Adipocyte (in vitro differentiated cells): ENCODE data around the gene CHRM4.
A peak's percentile ranks its signal among the peaks of the same experiment; 100 is the strongest.

ENCODE experiments used
- DNase-seq: peaks from one replicate; pipeline ENCODE4 v3.0.0-alpha.2; 2015; ENCODE audit warnings: low read depth
- H3K27me3 ChIP-seq: replicated peaks from 2 replicates; pipeline ENCODE4 v1.7.0; 2013; ENCODE audit warnings: mild to moderate bottlenecking, low read length, moderate library complexity; ENCODE audit not compliant: control insufficient read depth, insufficient read depth
- H3K36me3 ChIP-seq: 2 replicates; pipeline ENCODE4 v1.7.0; 2013; ENCODE audit warnings: low read length, mild to moderate bottlenecking, moderate library complexity; ENCODE audit not compliant: control insufficient read depth, insufficient read depth, severe bottlenecking
- H3K4me1 ChIP-seq: 2 replicates; pipeline ENCODE4 v1.7.0; 2013; ENCODE audit warnings: mild to moderate bottlenecking, low read length, moderate library complexity; ENCODE audit not compliant: control insufficient read depth, insufficient read depth
- H3K4me3 ChIP-seq: 2 replicates; pipeline ENCODE4 v1.7.0; 2013; ENCODE audit warnings: mild to moderate bottlenecking, low read length, moderate library complexity
- H3K9ac ChIP-seq: 2 replicates; pipeline ENCODE4 v1.7.0; 2013; ENCODE audit warnings: mild to moderate bottlenecking, low read length, moderate library complexity
- H3K9me3 ChIP-seq: 2 replicates; pipeline ENCODE4 v1.7.0; 2013; ENCODE audit warnings: mild to moderate bottlenecking, low read length, moderate library complexity; ENCODE audit not compliant: control insufficient read depth

CHRM4 gene

DNA sequence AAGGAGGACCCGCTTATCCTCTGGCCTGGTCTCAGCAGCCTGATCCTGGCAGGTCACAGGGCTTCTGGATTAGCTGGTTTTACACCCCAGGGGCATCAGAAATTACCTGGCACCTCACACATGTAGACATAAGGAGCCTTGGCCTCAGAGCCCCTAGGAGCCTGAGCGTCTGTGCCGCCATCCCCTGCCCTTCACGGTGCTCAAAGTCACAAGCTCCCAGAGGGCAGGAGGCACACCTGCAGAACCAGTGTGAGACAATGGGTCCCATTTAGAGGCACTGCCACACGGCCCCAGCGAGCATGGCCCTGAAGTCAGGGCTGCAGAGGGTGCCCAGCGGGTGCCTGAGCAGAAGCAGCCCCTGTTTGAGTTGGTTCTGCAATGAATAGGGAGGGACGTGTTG is 40.4 kb downstream of the CHRM4 start:
- no peaks in the 10 kb centered on the region for H3K27me3 ChIP-seq
- peaks cover 19% of the 10 kb centered on the region for H3K4me1 ChIP-seq
- H3K36me3 ChIP-seq = peaks cover under 1% of the 10 kb centered on the region
- no peaks in the 10 kb centered on the region for H3K9me3 ChIP-seq
- H3K4me3 ChIP-seq = no peak overlapping the region
- no peak overlapping the region for H3K9ac ChIP-seq
- no peak for DNase-seq

DNA sequence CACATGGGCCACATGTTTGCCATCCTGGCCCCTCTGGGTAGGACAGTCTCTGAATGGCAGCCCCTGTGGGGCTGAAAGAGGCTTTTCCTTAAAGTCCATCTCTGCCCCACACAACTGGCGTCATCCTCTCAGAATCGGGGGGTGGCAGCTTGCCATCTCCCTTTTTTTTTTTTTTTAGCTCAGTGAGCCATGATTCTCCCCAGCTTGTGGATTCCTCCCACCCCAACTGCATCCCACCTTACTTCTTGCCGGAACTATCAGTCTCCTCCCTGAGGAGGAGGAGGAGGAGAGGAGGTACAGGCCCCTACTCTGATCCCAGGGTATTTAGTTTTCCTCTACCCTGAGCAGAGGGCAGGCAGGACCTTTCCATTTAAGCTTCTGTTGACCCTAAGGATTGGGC is 40.9 kb downstream of the CHRM4 start:
- no peaks in the 10 kb centered on the region for H3K9me3 ChIP-seq
- peaks cover 19% of the 10 kb centered on the region for H3K4me1 ChIP-seq
- no peak overlapping the region for H3K4me3 ChIP-seq
- H3K27me3 ChIP-seq = no peaks in the 10 kb centered on the region
- no peak for DNase-seq
- no peaks in the 10 kb centered on the region for H3K36me3 ChIP-seq
- H3K9ac ChIP-seq = no peak overlapping the region

DNA sequence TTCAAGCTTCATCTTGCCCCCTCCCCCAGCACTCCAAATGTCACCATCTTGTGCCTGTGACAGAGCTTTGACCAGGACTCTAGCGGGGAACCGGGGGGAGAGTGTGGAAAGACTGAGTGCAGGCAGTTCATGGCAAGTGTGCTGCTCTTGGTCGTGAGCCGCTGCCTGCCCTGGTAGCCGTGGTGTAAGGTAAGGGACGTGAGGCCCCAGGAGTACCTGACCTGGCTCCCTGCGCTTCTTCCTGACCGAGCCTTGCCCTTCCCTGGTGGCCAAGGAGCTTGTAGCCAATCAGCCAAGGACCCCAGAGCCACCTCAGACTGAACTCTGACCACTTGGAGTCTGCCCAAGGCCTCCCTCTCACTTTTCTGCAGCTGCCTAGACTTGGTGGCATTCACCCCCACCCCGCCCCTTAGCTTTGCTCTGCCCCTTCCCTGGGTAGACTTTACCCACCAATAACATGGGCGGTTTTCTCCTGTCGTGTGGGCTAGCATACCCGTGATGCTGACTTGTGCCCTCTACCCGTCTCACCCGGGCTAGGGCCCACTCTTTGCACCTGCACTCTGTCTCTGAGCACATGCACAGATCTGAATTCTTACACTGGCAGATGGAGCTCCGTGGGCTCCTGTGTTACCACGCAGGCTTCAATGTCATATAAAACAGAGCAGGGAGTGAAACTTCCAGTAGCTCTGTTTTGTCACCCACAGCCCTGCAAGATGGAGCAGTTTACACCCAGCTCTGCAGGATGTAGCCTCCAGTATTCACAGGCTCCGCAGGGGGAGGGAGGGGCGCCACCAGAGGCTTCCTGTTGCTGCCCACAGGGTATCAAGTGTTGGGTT is 42.8 kb downstream of the CHRM4 start:
- no peak for DNase-seq
- H3K36me3 ChIP-seq = no peaks in the 10 kb centered on the region
- peaks cover 19% of the 10 kb centered on the region for H3K4me1 ChIP-seq
- H3K9ac ChIP-seq = peak overlapping the region; percentile 92
- peak overlapping the region; percentile 94 for H3K4me3 ChIP-seq
- no peaks in the 10 kb centered on the region for H3K27me3 ChIP-seq
- no peaks in the 10 kb centered on the region for H3K9me3 ChIP-seq

DNA sequence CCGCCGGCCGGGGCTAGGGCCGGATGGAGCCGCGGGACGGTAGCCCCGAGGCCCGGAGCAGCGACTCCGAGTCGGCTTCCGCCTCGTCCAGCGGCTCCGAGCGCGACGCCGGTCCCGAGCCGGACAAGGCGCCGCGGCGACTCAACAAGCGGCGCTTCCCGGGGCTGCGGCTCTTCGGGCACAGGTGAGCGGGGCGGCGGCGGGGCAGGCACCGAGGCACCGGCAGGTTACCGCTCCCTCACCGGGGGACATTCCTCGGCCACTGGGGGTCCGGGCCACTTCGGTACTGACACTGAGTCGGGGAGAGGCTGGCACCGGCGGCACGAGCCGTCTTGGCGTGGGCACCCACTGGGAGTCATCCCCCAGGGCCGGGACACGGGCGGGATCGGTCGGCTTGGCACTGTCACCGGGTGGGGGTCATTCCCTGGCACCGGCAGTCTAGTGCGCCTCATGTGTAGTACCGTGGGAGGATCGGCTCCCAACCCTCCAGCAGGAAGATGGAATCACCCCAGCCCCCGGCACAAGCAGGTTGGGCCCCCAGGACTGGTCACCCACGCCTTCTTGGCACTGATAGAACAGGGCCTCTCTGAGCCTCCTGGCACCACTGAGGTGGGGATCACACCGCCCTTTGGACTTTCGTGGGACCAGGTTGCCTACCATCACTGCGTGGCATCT is 43.8 kb downstream of the CHRM4 start:
- Histone ChIP-seq H3K27me3 (no peaks in the 10 kb centered on the region), H3K4me3 (peak overlapping the region; percentile 94), H3K36me3 (no peaks in the 10 kb centered on the region), H3K4me1 (peaks cover 29% of the 10 kb centered on the region), H3K9me3 (no peaks in the 10 kb centered on the region), H3K9ac (peak overlapping the region; percentile 92)
- peak; percentile 41 for DNase-seq

DNA sequence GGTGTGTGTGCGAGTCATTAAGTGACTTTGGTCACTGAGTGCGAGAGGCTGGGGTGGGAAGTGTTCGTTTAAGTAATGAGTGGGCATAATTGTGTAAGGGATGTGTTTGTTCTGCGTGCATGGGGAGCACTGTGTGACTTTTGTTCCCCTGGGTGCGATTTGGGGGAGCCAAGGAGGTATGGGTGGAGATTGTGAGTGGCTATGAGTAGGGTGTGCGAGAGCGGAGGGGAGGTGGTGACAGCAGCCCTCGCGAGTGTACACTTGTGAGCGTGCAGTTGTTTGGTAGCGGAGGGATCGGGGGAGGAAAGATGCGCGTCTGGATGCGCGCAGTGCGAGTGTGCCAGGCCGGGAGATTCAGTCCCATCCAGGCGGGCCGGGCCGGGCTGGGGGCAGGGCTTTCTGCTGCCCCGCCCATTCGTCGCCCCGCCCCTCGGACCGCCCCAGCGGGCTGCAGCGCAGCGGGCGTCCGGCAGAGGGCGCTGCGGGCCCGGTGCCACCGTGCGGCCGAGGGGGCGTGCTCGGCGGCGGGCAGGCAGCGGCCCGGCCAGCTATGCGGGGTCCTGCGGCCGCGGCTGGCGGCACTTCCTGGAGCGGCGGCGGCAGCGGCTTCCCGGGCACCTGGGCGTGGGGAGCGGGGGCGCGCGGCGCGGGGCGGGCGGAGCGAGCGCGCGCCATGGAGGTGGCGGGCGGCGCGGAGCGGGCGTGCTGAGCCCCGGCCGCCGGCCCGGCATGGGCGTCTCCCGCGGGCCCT is 44.5 kb downstream of the CHRM4 start, which contains the start of gene DGKZ:
TSS of gene DGKZ (plus strand) at position 578 of the 751 bp plus-strand sequence. CDS start 197 bp downstream, outside the sequence.
- peaks cover 35% of the 10 kb centered on the region for H3K4me1 ChIP-seq
- H3K9me3 ChIP-seq = no peaks in the 10 kb centered on the region
- peak within 1 kb of the TSS; percentile 92 for H3K9ac ChIP-seq
- H3K36me3 ChIP-seq = no peaks in the 10 kb centered on the region
- peak; percentile 88 for DNase-seq
- H3K27me3 ChIP-seq = no peaks in the 10 kb centered on the region
- H3K4me3 ChIP-seq = peak within 1 kb of the TSS; percentile 94

DNA sequence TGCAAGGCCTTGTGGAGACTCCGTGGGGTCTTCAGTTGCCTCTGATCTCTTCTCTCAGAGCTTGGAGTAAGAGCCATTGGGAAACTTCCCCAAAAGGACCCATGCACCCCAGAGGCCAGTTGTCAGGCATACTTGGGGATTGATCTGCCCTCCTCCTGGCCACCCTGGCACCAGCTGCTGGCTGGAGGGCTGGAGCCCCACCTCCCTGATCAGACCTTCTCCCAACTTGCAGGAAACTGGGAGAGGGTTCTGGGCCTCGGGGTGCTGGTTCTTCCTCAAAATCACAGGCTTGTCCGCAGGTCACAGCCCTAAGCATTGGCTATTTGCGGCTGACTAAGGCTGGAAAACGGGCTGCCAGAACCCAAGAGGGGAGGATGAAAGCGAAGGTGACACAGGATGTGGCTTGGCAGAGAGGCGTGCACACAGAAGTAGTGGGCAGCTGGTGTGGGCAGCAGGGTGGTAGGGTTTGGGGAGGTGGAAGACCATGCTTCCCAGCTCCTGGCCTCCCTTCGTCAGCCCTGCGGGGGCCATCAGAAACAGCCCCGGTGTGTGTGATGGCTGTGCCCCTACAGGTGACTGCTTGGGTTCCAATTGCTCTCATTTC is 45.6 kb downstream of the CHRM4 start:
- no peak for DNase-seq
- H3K4me3 ChIP-seq = no peak overlapping the region
- H3K4me1 ChIP-seq = peaks cover 29% of the 10 kb centered on the region

DNA sequence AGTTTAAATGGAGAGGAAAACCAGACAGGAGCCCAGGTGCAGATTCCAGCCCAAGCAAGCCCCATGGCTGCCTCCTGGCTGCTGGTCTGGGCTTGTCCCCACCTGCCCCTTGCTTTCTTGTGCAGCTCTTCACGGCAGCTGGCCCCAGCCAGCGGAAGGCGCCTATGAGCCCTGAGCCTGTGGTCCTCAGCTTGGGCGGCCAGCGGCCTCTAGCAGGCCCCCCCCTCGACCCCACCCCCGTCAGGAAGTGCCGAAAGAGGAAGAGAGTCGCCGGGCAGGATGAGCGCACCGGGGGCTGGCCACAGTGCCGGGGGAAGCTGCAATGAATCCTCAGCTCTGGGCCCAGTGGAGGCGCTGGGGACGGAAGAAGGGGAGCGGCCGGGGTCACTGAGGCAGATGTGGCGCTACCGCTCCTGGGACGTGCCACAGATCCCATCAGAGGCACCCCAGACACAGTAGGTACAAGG is 46.4 kb downstream of the CHRM4 start:
- Histone ChIP-seq H3K9me3 (no peaks in the 10 kb centered on the region), H3K4me3 (no peak overlapping the region), H3K9ac (no peak overlapping the region), H3K4me1 (peaks cover 37% of the 10 kb centered on the region), H3K36me3 (no peaks in the 10 kb centered on the region), H3K27me3 (no peaks in the 10 kb centered on the region)
- DNase-seq = no peak

More for the DNA sequence above, 45.6 kb downstream of the CHRM4 start:
- H3K27me3 ChIP-seq = no peaks in the 10 kb centered on the region
- no peak overlapping the region for H3K9ac ChIP-seq
- H3K9me3 ChIP-seq = no peaks in the 10 kb centered on the region
- no peaks in the 10 kb centered on the region for H3K36me3 ChIP-seq

DNA sequence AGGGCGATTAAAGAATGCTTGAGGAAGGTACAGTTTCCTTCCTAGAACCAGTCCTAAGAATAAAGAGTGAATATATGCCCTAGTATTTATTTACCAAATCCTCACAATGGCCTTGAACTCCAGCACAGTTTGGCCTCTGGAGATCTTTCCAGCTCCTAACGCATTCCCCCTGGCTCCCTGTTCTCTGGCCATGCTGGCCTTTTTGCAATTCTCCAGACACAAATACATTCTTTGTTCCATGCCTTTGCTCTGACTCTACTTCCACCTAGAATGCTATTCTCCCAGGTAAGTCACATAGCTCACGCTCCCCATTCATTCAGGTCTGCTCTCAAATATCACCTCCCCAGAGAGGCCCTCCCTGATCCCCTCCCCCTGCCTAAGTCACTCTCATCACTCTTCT is 48.1 kb downstream of the CHRM4 start:
- H3K4me1 ChIP-seq = peaks cover 47% of the 10 kb centered on the region
- no peaks in the 10 kb centered on the region for H3K9me3 ChIP-seq
- no peak overlapping the region for H3K4me3 ChIP-seq
- DNase-seq = no peak
- H3K9ac ChIP-seq = peak overlapping the region; percentile 27
- H3K27me3 ChIP-seq = no peaks in the 10 kb centered on the region
- no peaks in the 10 kb centered on the region for H3K36me3 ChIP-seq

DNA sequence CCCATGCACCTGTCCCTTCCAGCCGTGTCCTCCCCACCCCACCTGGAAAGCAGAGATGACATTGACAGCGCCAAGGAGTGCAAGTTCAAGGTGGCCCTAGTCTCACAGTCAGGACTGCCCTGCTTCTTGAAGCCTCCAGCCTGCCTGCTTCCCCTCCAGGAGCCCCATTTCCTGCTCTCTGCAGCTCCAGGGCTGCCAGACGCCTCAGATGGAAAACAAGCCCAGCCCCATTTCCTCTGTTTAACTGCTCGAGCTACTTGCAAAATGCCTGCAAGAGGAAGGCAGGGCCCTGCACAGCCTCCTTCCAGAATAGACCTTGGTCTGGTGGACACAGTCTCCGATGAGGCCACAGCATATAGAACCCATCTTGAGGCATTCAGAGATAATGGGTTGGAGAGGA is 49.3 kb downstream of the CHRM4 start:
- no peak overlapping the region for H3K4me3 ChIP-seq

DNA sequence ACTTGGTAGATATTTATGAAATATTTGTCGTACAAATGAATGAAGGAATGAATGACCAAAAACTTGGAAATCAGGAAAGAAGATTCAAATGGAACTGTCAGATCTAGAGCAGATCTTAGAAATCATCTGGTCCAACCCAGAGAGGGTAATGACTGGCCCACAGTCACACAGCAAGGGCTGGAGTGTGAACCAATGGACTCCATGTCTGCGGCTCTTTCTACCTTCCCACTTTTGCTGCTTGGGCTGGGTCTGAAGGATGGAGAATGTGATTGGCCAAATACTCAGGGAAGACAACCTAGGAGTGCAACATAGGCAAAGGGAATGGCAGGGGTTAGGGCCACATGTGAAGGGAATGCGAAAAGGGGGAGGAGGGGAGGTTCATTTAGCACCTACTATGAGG is 50.1 kb downstream of the CHRM4 start:
- no peak overlapping the region for H3K9ac ChIP-seq
- no peak overlapping the region for H3K4me3 ChIP-seq
- H3K4me1 ChIP-seq = peaks cover 56% of the 10 kb centered on the region
- H3K36me3 ChIP-seq = no peaks in the 10 kb centered on the region
- no peak for DNase-seq
- no peaks in the 10 kb centered on the region for H3K27me3 ChIP-seq
- H3K9me3 ChIP-seq = no peaks in the 10 kb centered on the region

More for the DNA sequence above, 49.3 kb downstream of the CHRM4 start:
- Histone ChIP-seq H3K4me1 (peaks cover 53% of the 10 kb centered on the region), H3K36me3 (no peaks in the 10 kb centered on the region), H3K9ac (no peak overlapping the region), H3K27me3 (no peaks in the 10 kb centered on the region), H3K9me3 (no peaks in the 10 kb centered on the region)
- DNase-seq = peak; percentile 39
